A549 (cell line): ENCODE measurements around the gene TBX6. TPM values are rescaled to one million over a fixed set of nuclear protein-coding genes. Genes with fewer than 3 reads are reported as not detected.
A peak's percentile ranks its signal among the peaks of the same experiment; 100 is the strongest.

Source experiments
- ATAC-seq, 2 experiments: fragments of 200-7000 bp in 1 of 2; fragments of >200 bp in 1 of 2; cut with Nextera tagmentation in 1 of 2; cut with Tn5 transposase in 1 of 2; 3 replicates each; pipeline versions ENCODE4 v1.8.0 to v1.9.1; 2018 to 2020; ENCODE audit warnings: mild to moderate bottlenecking in 1 of 2, moderate library complexity in 1 of 2
- CTCF ChIA-PET: fragments of 300-600 bp; sonication (Branson Sonifier 250); formaldehyde crosslinking; extraction: SDS; loops from one replicate; lab custom pipeline; 2021; ENCODE audit warnings: antibody characterized with exemption, inconsistent platforms; lab: Yijun Ruan, JAX
- POLR2A ChIA-PET: fragments of 350-600 bp; formaldehyde crosslinking; extraction: SDS; loops from one replicate; lab custom pipeline; 2021; ENCODE audit warnings: antibody characterized with exemption, inconsistent platforms; lab: Yijun Ruan, JAX
- DNase-seq, 2 experiments: peaks; one replicate each; pipeline versions ENCODE4 v3.0.0 to v3.0.0-alpha.2; 2011 to 2016; ENCODE audit warnings: low read depth in 1 of 2, low spot score in 1 of 2
- FAIRE-seq: peaks from 2 replicates; lab custom pipeline; 2011; peaks lifted over from hg19 to GRCh38; lab: Jason Lieb, UNC
- H3K27ac ChIP-seq, 2 experiments: fragments of >200 bp; sonication (Bioruptor Twin); formaldehyde crosslinking; 3 replicates each; pipeline ENCODE4 v1.5.1; 2016 to 2017
- H3K4me1 ChIP-seq: fragments of >200 bp; sonication (Bioruptor Twin); formaldehyde crosslinking; 3 replicates; pipeline ENCODE4 v1.6.1; 2016
- H3K4me2 ChIP-seq: fragments of >200 bp; sonication (Bioruptor Twin); formaldehyde crosslinking; 3 replicates; pipeline ENCODE4 v1.6.1; 2016
- H3K4me3 ChIP-seq: fragments of >200 bp; sonication (Bioruptor Twin); formaldehyde crosslinking; 3 replicates; pipeline ENCODE4 v1.5.1; 2016
- H3K9me3 ChIP-seq: fragments of >200 bp; sonication (Bioruptor Twin); formaldehyde crosslinking; 3 replicates; pipeline ENCODE4 v1.6.1; 2016
- ATOH8 ChIP-seq: fragments of 250-450 bp; sonication (Bioruptor Pico); IDR thresholded peaks from 2 replicates; pipeline ENCODE4 v1.5.0; 2020; ENCODE audit warnings: low read depth, mild to moderate bottlenecking, moderate library complexity
- CBX2 ChIP-seq: fragments of 200-600 bp; sonication (generic); IDR thresholded peaks from 2 replicates; pipeline ENCODE4 v1.6.1; 2016; ENCODE audit warnings: low read depth, mild to moderate bottlenecking, borderline replicate concordance
- CBX8 ChIP-seq: fragments of 200-600 bp; sonication (generic); IDR thresholded peaks from 2 replicates; pipeline ENCODE4 v1.6.1; 2016
- CEBPB ChIP-seq, 2 experiments: fragments of >200 bp in 1 of 2; sonication (Bioruptor Twin) in 1 of 2; formaldehyde crosslinking in 1 of 2; IDR thresholded peaks; 2 replicates each; pipeline ENCODE4 v1.6.1; 2012 to 2016
- ELK1 ChIP-seq: fragments of 150-350 bp; IDR thresholded peaks from 2 replicates; pipeline ENCODE4 v1.6.1; 2014; ENCODE audit warnings: low read depth, mild to moderate bottlenecking, low read length
- EP300 ChIP-seq, 2 experiments: fragments of >200 bp; sonication (Bioruptor Twin); formaldehyde crosslinking; IDR thresholded peaks; 2 replicates in 1 of 2; 3 replicates in 1 of 2; pipeline ENCODE4 v1.6.1; 2016 to 2017
- ESRRA ChIP-seq: fragments of 150-350 bp; IDR thresholded peaks from 2 replicates; pipeline ENCODE4 v1.6.1; 2014; ENCODE audit warnings: mild to moderate bottlenecking, low read length, borderline replicate concordance
- FOXS1 ChIP-seq: fragments of 250-450 bp; sonication (Bioruptor Pico); IDR thresholded peaks from 2 replicates; pipeline ENCODE4 v1.5.0; 2020; ENCODE audit warnings: mild to moderate bottlenecking, moderate library complexity
- HDAC2 ChIP-seq: fragments of 200-600 bp; sonication (generic); IDR thresholded peaks from 2 replicates; pipeline ENCODE4 v1.6.1; 2016
- HEYL ChIP-seq: fragments of 250-450 bp; sonication (Bioruptor Pico); IDR thresholded peaks from 2 replicates; pipeline ENCODE4 v1.8.0; 2021; ENCODE audit warnings: mild to moderate bottlenecking, moderate library complexity
- HOXA7 ChIP-seq: fragments of 250-450 bp; sonication (Bioruptor Pico); IDR thresholded peaks from 2 replicates; pipeline ENCODE4 v1.5.0; 2020; ENCODE audit warnings: mild to moderate bottlenecking, moderate library complexity
- JUN ChIP-seq, 2 experiments: fragments of >200 bp; sonication (Bioruptor Twin); formaldehyde crosslinking; IDR thresholded peaks; 2 replicates in 1 of 2; 3 replicates in 1 of 2; pipeline ENCODE4 v1.6.1; 2016 to 2017
- JUNB ChIP-seq: fragments of >200 bp; sonication (Bioruptor Twin); formaldehyde crosslinking; IDR thresholded peaks from 2 replicates; pipeline ENCODE4 v1.6.1; 2016
- KDM1A ChIP-seq: fragments of 200-600 bp; sonication (generic); IDR thresholded peaks from 2 replicates; pipeline ENCODE4 v1.6.1; 2016; ENCODE audit warnings: low read depth, mild to moderate bottlenecking
- KDM5A ChIP-seq: fragments of 200-600 bp; sonication (generic); IDR thresholded peaks from 2 replicates; pipeline ENCODE4 v1.6.1; 2016; ENCODE audit warnings: antibody characterized with exemption, mild to moderate bottlenecking
- MAFK ChIP-seq: fragments of 450-650 bp; IDR thresholded peaks from 2 replicates; pipeline ENCODE4 v1.6.1; 2014; ENCODE audit not compliant: partially characterized antibody
- MAZ ChIP-seq: fragments of 150-350 bp; IDR thresholded peaks from 2 replicates; pipeline ENCODE4 v1.6.1; 2014; ENCODE audit warnings: antibody characterized with exemption, low read depth, low read length, borderline replicate concordance
- MYC ChIP-seq: IDR thresholded peaks from 2 replicates; pipeline ENCODE4 v1.6.1; 2012; ENCODE audit warnings: mild to moderate bottlenecking, inconsistent platforms, low read length, improper control_type of control experiment, borderline replicate concordance
- NR3C1 ChIP-seq: fragments of >200 bp; sonication (Bioruptor Twin); formaldehyde crosslinking; IDR thresholded peaks from 3 replicates; pipeline ENCODE4 v1.6.1; 2017
- PHF8 ChIP-seq: fragments of 200-600 bp; sonication (generic); IDR thresholded peaks from 2 replicates; pipeline ENCODE4 v1.6.1; 2016; ENCODE audit warnings: low read depth, mild to moderate bottlenecking, antibody characterized with exemption, moderate library complexity, borderline replicate concordance
- RARB ChIP-seq: fragments of 250-450 bp; sonication (Bioruptor Pico); IDR thresholded peaks from 2 replicates; pipeline ENCODE4 v1.8.0; 2021; ENCODE audit warnings: mild to moderate bottlenecking, moderate library complexity
- REST ChIP-seq: fragments of 200-600 bp; sonication (generic); IDR thresholded peaks from 2 replicates; pipeline ENCODE4 v1.6.1; 2016; ENCODE audit warnings: antibody characterized with exemption, mild to moderate bottlenecking, moderate library complexity
- RFX5 ChIP-seq: fragments of 450-650 bp; IDR thresholded peaks from 2 replicates; pipeline ENCODE4 v1.7.1; 2014; ENCODE audit warnings: antibody characterized with exemption, mild to moderate bottlenecking, moderate library complexity
- SMC3 ChIP-seq: fragments of >200 bp; sonication (Bioruptor Twin); formaldehyde crosslinking; IDR thresholded peaks from 3 replicates; pipeline ENCODE4 v1.6.1; 2018; ENCODE audit warnings: inconsistent platforms
- USF2 ChIP-seq: fragments of 450-650 bp; IDR thresholded peaks from 2 replicates; pipeline ENCODE4 v1.6.1; 2014; ENCODE audit warnings: antibody characterized with exemption
- ZC3H11A ChIP-seq: fragments of 450-650 bp; IDR thresholded peaks from 2 replicates; pipeline ENCODE4 v1.6.1; 2014; ENCODE audit warnings: antibody characterized with exemption, mild to moderate bottlenecking
- ZNF302 ChIP-seq: fragments of 250-450 bp; sonication (Bioruptor Pico); IDR thresholded peaks from 2 replicates; pipeline ENCODE4 v1.9.0; 2021; ENCODE audit warnings: inconsistent platforms, mild to moderate bottlenecking, moderate library complexity
- ZSCAN20 ChIP-seq: fragments of 250-450 bp; sonication (Bioruptor Pico); IDR thresholded peaks from 2 replicates; pipeline ENCODE4 v1.8.0; 2022; ENCODE audit warnings: mild to moderate bottlenecking, moderate library complexity
- WGBS: methylation state at CpG from one replicate; pipeline ENCODE4 v1.1.6; 2017; ENCODE audit errors: missing lambda C conversion rate; 5-methylcytosine and 5-hydroxymethylcytosine counted together
- polyA plus RNA-seq, 4 experiments: library from polyadenylated mRNA; depleted of rRNA in 3 of 4; stranded (reverse); fragments of >200 nt; fragmentation: RNase III in 1 of 4; extraction: RNeasy Plus Mini Kit Qiagen cat#74134 plus additional on column Dnase treatment in 1 of 4; gene quantifications; 2 replicates in 3 of 4; 3 replicates in 1 of 4; pipeline ENCODE4 v1.2.3, GENCODE V29; 2011 to 2017

TBX6 gene
- polyA plus RNA-seq, 2 of the 4 experiments (the other 2 are of a cell fraction), result 0.14 to 0.63 TPM

GRCh38 chr16:30066761-30067583, 24.8 kb downstream of the TBX6 start:
- H3K4me2 ChIP-seq, result peak overlapping the region; percentile 97
- peak overlapping the region; percentile 96 to 97 for H3K27ac ChIP-seq
- POLR2A ChIA-PET, result interaction anchor here (1.9 to 3.5 kb wide), 3 partner anchors 7 to 24 kb away, joined by 14 to 67 read pairs (median 51); partner anchors contain the start of gene TBX6
- TF ChIP-seq ZSCAN20 (CRISPR knock-in tag) (no peak), ZC3H11A (no peak), SMC3 (no peak), CBX2 (no peak), MAZ (no peak)
- peaks cover 34% of the 10 kb centered on the region for H3K4me1 ChIP-seq
- CTCF ChIA-PET, result interaction anchor here (0.5 to 9.9 kb wide), 8 partner anchors 10 to 46 kb away, joined by 3 to 119 read pairs (median 14); partner anchors contain the start of genes PPP4C, TBX6 and TLCD3B
- DNase-seq (no peak), ATAC-seq (no peak), FAIRE-seq (no peak)
- 25% methylated on average over 20 of the region's 21 CpGs for WGBS
- H3K4me3 ChIP-seq, result peak overlapping the region; percentile 73
- no peaks in the 10 kb centered on the region for H3K9me3 ChIP-seq

GRCh38 chr16:30065943-30066760, 25.6 kb downstream of the TBX6 start:
- peaks cover 34% of the 10 kb centered on the region for H3K4me1 ChIP-seq
- H3K9me3 ChIP-seq, result no peaks in the 10 kb centered on the region
- DNase-seq, result peak in 1 of 2 experiments; percentile 43
- POLR2A ChIA-PET, result interaction anchor here (0.6 to 3.5 kb wide), 15 partner anchors 8 to 305 kb away, joined by 3 to 67 read pairs (median 7); partner anchors contain the start of genes CORO1A, KIF22, PAGR1 and PPP4C
- H3K4me2 ChIP-seq, result peak overlapping the region; percentile 97
- peak overlapping the region; percentile 73 for H3K4me3 ChIP-seq
- H3K27ac ChIP-seq, result peak overlapping the region; percentile 96 to 97
- TF ChIP-seq ZNF302 (CRISPR knock-in tag) (no peak), HDAC2 (0 out of 2 replicates have a peak, but pooled peaks have one; percentile 49), NR3C1 (no peak), REST (no peak), EP300 (IDR thresholded peaks at IDR 0.05) (no peak), KDM5A (0 out of 2 replicates have a peak, but pooled peaks have one; percentile 37), MAFK (peak; percentile 7), RARB (no peak), JUN (IDR thresholded peaks at IDR 0.05) (no peak; a peak in 3 of 5 replicates), MYC (no peak), HEYL (CRISPR knock-in tag) (no peak), ELK1 (no peak), CBX8 (no peak), KDM1A (no peak), HOXA7 (peak; percentile 23; the same call in 1 of the 2 replicates), PHF8 (peak; percentile 63; the same call in 1 of the 2 replicates), USF2 (no peak), ATOH8 (CRISPR knock-in tag) (no peak), RFX5 (no peak), CEBPB (IDR thresholded peaks at IDR 0.05) (no peak), FOXS1 (CRISPR knock-in tag) (no peak), ESRRA (0 out of 2 replicates have a peak, but pooled peaks have one; percentile 61), JUNB (no peak)
- 0% methylated on average over 23 of the region's 44 CpGs for WGBS
- no peak for FAIRE-seq
- ATAC-seq, result peak; percentile 7 to 23; a peak in 5 of 6 replicates
- CTCF ChIA-PET, result interaction anchor here (3.3 to 9.9 kb wide), 5 partner anchors 11 to 34 kb away, joined by 13 to 119 read pairs (median 44); partner anchors contain the start of genes PPP4C, TBX6 and TLCD3B
